Right renal pelvis (tissue), 4 donors: Measurements from ENCODE around the gene STX3. TPM values are rescaled to one million over a fixed set of nuclear protein-coding genes. Genes with fewer than 3 reads are reported as not detected.

Source experiments
- DNase-seq, 4 donors: peaks; one replicate each; pipeline ENCODE4 v3.0.0-alpha.2; 2013; ENCODE audit warnings: low read depth in 4 of 4, low spot score in 3 of 4, missing footprints in 1 of 4
- polyA plus RNA-seq, 4 donors: library from polyadenylated mRNA; unstranded; fragments of 120-200 nt; gene quantifications; one replicate each; pipeline ENCODE4 v1.2.1, GENCODE V29; 2013; ENCODE audit not compliant: insufficient read length in 4 of 4

STX3 gene
- 10 to 100 TPM; 43.1 to 55.5 (median 47.7) TPM for polyA plus RNA-seq

GRCh38 chr11:59754859-59755700 lies at the start of gene STX3:
Gene STX3, plus strand, starts transcription at chr11:59755376. Its CDS starts 230 bp downstream, at chr11:59755606.
- DNase-seq: peak in 3 of 4 donors; percentile 14 to 44 (median 32)

GRCh38 chr11:59706518-59707285 lies 48.5 kb upstream of the STX3 start:
- no peak for DNase-seq

DNA sequence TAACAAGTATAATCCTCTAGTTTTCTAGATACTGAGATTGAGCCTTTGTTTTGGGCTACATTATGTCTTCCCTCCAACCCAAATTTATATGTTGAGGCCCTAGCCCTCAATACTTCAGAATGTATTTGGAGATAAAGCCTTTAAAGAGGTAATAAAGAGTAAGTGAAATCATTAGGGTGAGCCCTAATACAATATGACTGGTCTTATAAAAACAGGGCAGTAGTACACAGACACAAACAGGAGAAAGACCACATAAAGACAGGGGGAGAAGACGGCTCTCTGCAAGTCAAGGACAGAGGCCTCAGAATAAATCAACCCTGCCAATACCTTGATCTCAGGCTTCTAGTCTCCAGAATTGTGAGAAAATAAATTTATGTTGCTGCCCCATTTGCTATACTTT lies 47.8 kb upstream of the STX3 start:
- DNase-seq: no peak

GRCh38 chr11:59708537-59708936 lies 46.6 kb upstream of the STX3 start:
- DNase-seq: no peak

GRCh38 chr11:59710136-59710847 lies 44.9 kb upstream of the STX3 start:
- DNase-seq: no peak

GRCh38 chr11:59713745-59714144 lies 41.4 kb upstream of the STX3 start, which contains the start of gene OR10V1:
Gene OR10V1, minus strand, starts transcription at chr11:59713845. Its CDS starts 0 bp downstream, at chr11:59713845.
- DNase-seq: no peak

GRCh38 chr11:59716051-59716450 lies 39.1 kb upstream of the STX3 start:
- DNase-seq: no peak

DNA sequence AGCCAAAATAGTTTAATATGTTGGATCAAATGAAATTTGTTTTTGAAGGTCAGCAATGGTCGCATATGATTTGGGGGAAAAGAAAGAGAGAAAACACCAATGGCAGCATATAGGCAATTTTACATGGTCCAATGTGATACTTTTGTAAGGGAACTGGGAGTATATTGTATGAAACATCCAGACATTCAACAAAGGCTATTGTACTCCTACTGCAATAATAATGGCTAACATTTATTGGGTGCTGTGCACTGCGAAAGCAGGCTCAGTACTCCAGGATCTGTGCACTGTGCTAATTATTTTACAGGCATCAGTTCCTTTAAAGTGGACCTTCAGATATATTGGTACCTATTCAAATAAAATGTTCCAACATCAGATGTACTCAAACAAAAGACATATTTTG lies 35.6 kb upstream of the STX3 start:
- no peak for DNase-seq

DNA sequence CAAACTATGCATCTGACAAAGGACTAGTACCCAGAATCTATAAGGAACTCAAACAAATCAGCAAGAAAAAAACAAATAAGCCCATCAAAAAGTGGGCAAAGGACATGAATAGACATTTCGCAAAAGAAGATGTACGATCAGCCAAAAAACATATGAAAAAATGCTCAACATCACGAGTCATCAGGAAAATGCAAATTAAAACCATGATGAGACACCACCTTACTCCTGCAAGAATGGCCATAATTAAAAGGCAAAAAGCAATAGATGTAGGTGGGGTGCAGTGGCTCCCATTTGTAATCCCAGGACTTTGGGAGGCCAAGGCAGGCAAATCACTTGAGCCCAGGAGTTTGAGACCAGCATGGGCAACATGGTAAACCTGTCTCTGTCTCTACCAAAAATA lies 31.1 kb upstream of the STX3 start:
- DNase-seq: no peak

DNA sequence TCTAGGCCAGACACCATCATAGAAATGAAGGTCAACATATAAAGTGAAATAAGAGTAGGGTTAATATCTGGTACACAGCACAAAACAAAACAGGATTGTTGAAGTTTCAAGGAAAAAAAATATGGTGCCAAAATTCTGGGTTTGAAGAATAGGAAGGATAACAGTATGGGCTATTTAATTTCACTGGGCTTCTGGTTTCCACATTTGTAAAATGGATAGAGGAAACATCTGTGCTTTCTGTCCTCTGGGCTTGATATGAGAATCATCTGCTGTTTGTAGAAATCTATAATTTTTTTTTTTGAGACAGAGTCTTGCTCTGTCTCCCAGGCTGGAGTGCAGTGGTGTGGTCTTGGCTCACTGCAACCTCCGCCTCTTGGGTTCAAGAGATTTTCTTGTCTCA lies 27.8 kb upstream of the STX3 start:
- no peak for DNase-seq

DNA sequence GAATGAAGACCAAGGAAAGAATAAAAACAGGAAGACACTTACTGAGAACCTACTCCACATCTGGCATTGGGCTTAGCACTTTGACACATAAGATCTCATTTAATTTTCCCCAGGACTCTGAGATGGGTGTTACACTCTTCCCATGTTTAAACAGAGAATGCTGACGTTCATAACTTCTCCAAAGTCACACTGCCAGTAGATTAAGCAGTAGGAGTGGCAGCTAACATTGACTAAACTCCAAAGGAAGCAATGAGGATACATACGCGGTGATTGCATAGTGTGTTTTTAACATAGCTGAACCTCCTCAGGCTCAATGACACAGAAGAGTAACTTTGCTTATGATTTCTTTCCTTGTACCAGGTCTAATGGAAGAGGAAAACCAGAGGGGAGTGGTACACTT lies 27.0 kb upstream of the STX3 start:
- DNase-seq: no peak

- no peak for DNase-seq
Observed at GRCh38 chr11:59728913-59729312, 26.3 kb upstream of the STX3 start.

DNA sequence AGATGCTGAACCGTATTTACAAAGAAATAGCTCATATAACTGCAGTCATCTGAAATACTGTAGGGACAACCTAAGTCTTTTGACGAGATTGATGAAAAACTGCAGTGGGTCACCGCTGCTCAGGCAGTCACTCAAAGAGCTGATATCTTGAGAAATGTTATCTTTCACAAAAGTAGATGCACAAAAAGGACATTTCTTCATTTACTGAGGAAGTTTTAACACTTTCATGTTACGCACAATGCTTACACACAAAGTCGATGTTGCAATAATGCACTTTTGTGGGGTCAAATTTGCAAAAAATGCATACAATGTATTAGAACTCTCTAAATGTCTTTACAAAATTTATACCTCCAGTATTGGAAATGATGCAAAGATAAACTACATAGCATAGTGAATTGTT lies 25.3 kb upstream of the STX3 start:
- no peak for DNase-seq

DNA sequence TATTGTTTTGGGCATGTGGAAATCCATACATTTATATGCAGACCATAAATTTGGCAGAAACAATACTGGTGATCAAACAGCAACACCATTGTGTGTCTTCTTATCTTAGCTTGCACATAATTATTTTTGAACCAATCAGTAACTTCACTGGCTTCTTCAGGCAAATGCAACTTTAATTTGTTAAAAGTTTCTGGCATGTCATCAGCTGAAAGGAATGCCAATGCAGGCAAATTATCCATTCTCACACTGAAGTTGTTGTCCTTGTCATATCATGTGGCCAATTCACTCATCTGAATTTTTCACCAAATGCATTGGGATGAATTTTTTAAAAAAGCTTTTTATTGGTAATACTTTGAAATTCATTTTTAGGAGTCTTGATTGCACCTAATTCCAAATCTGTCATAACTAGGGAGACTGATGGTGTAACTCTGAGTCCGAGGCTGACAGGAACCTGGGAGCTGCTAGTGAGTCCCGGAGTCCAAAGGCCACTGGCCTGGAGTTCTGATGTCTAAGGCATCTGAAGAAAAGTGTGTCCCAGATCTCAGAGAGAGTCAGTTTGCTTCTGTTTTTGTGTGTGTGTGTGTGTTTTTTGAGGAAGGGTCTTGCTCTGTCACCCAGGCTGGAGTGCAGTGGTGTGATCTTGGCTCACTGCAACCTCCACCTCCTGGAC lies 24.1 kb upstream of the STX3 start:
- no peak for DNase-seq

- DNase-seq: no peak
Observed at GRCh38 chr11:59746111-59746510, 9.1 kb upstream of the STX3 start.

DNA sequence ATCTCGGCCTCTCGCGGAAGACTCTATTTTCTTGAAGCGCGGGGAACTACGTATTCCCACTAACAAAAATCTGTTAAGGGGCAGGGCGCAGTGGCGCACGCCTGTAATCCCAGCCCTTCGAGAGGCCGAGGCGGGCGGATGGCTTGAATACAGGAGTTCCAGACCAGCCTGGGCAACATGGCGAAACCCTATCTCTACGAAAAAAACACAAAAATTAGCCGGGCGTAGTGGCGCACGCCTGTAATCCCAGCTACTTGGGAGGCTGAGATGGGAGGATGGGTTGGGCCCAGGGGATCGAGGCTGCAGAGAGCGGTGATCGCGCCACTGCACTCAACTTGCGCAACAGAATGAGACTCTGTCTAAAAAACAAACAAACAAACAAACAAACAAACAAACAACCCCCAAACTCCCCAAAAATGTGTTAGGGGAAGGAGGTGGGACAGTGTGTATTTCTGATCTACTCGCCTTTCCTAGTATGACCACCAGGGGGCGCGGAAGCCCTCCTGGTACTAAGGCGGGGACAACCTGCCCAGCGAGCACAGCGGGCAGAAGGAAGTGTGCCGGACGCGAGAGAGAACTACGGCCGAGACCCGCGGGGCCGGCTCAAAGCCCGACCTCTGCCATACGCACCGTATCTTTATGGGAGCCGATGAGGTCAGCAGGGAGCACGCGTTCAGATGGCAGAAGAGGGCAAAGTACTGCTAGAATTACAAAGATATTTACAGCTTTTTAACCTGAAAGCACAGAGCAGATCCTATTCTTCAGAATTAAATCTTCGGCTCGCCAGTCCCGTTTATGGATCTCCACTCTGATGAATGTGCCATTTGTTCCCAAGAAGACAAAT lies 1.3 kb upstream of the STX3 start:
- peak in 3 of 4 donors; percentile 60 to 70 (median 60) for DNase-seq

DNA sequence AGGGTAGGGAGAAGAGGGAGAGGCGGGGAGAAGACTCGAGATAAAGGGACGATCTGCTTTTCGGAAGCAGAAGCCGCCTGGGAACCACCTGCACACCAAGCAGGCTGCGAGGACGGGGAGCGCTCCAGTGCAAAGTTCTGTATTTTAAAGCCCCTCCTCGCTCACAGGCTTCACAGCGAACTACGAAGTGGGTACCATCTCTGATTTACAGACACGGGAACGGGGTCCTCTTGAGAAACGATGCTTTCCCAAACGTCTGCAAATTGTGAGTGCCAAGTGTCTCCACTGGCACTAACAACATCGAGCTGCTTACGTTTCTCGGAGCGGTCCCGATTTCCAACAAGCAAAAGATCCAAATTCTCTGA lies 700 bp upstream of the STX3 start:
- DNase-seq: peak in 1 of 4 donors; percentile 5

DNA sequence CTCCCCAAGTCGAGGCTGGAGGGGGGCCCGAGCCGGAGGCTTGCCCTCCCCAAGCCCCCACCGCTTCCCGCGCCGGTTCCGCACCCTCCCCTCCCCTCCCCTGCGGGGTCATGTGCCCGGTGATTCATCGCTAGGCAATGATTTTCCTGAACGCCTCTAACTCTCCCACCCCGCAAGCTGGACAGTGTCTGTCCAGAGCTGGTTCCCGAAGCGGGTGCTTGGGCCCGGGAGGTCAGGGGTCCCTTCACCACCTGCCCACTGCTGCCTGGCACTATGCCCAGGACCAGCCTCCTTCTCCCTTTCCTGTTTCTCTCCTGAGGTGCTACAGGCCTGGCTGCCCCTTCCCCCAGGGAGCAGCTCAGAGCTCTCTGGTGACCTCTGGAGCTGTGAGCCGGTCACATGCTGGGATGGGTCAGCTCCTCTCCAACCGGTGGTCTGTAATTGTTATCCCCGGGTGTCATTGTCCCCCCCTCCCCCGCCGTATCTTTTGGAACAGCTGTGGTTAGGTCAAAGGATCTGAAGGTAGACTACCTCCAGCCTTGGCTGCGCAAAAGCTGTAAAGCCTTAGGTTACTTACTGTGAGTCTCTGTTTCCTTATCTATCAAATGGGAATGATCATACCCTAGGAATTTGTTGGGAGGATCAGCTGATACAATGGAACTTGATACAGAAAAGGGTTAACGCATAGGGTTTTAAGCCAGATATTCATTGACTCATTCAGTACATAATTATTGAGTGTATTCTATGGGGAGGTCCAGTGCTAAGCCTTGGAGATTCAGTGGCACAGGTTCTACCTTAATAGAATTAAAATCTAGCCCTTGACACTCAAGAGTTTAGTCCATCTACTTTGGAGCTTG lies 753 bp downstream of the STX3 start:
- DNase-seq: peak in 3 of 4 donors; percentile 18 to 37 (median 26)

DNA sequence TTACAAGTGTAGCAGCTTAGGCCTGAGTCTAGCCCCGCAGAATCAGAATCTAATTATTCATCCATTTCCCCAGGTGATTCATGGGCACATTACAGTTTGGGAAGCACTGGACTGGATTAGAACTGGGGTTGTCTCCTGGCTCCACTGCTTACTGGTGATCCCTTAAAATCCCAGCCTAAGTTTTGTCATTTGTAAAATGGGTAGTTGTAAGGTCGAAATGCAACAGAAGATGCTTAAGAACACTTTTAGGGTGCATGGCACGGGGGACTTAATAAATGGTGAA lies 1.3 kb downstream of the STX3 start:
- DNase-seq: no peak
